Measurements from ENCODE around the gene UCK1.

GRCh38 chr9:131521822-131522221, 9.2 kb downstream of the UCK1 start:
- no peak for TF ChIP-seq CTCF (optimal IDR thresholded peaks at IDR 0.05 in 1 of 3, IDR thresholded peaks at IDR 0.05 in 1 of 3, conservative IDR thresholded peaks at IDR 0.05 in 1 of 3; ENCODE audit: extremely low read depth in 1 of 3, insufficient read depth in 2 of 3, low read length in 3 of 3)
- no peak for TF ChIP-seq EZH2 (IDR thresholded peaks at IDR 0.05; ENCODE audit: low read length)

Data from keratinocyte (primary cell).